CD8-positive, alpha-beta memory T cell (primary cell): ENCODE data around the gene PRKACB. TPM values are rescaled to one million over a fixed set of nuclear protein-coding genes. Genes with fewer than 3 reads are reported as not detected.

Experiments
- polyA plus RNA-seq: library from polyadenylated mRNA; unstranded; fragments of 300-500 nt; fragmentation: Illumina TruSeq; gene quantifications from one replicate; pipeline ENCODE4 v1.2.3, GENCODE V29; 2021
- total RNA-seq, 2 experiments: library from RNA; stranded (reverse); gene quantifications; one replicate each; pipeline ENCODE4 v1.2.3, GENCODE V29; 2021

PRKACB gene
- total and polyA plus RNA-seq, 3 experiments from 2014 or later, result 47.7 to 97.5 (median 54.6) TPM

Other genes starting within 250 kb of the PRKACB start
- gene TTLL7, start 145.1 kb upstream of the PRKACB start, total RNA-seq, result under 1 TPM; 0.85 to 0.97 TPM
- 0.13 TPM for gene TTLL7, start 145.1 kb upstream of the PRKACB start, polyA plus RNA-seq
- gene SAMD13, start 157.4 kb downstream of the PRKACB start, total RNA-seq, result under 1 TPM; 0.35 to 0.39 TPM
- gene SAMD13, start 157.4 kb downstream of the PRKACB start, polyA plus RNA-seq, result 0.48 TPM